ENCODE data around the gene ATP6V1G2.
A peak's percentile ranks its signal among the peaks of the same experiment; 100 is the strongest.

Gene ATP6V1G2

GRCh38 chr6:31575952-31576685, 29.7 kb upstream of the ATP6V1G2 start:
- DNase-seq, result peak in 1 of 2 donors; percentile 31

GRCh38 chr6:31575335-31575901, 29.0 kb upstream of the ATP6V1G2 start, which contains the start of gene TNF:
TNF (plus strand) TSS chr6:31575565; CDS start chr6:31575742, 177 bp downstream.
- peak; percentile 90 to 93 for DNase-seq

GRCh38 chr6:31574106-31575061, 28.0 kb upstream of the ATP6V1G2 start:
- DNase-seq, result peak in 1 of 2 donors; percentile 34

GRCh38 chr6:31573239-31574105, 27.1 kb upstream of the ATP6V1G2 start:
- no peak for DNase-seq

GRCh38 chr6:31572041-31572911, 25.9 kb upstream of the ATP6V1G2 start, which contains the start of gene LTA:
LTA (plus strand) TSS chr6:31572289; CDS start chr6:31572743, 454 bp downstream.
- DNase-seq, result peak; percentile 79 to 82

GRCh38 chr6:31569861-31570536, 23.6 kb upstream of the ATP6V1G2 start:
- no peak for DNase-seq

- peak; percentile 81 to 89 for DNase-seq
Observed at GRCh38 chr6:31568537-31568961, 22.1 kb upstream of the ATP6V1G2 start.

GRCh38 chr6:31567531-31568370, 21.3 kb upstream of the ATP6V1G2 start:
- peak; percentile 46 to 58 for DNase-seq

GRCh38 chr6:31560697-31561058, 14.3 kb upstream of the ATP6V1G2 start:
- no peak for DNase-seq

GRCh38 chr6:31559958-31560696, 13.7 kb upstream of the ATP6V1G2 start:
- DNase-seq, result peak; percentile 64 to 77

- DNase-seq, result no peak
Observed at GRCh38 chr6:31559606-31559957, 13.2 kb upstream of the ATP6V1G2 start.

GRCh38 chr6:31558631-31559500, 12.5 kb upstream of the ATP6V1G2 start:
- DNase-seq, result peak; percentile 73 to 81

GRCh38 chr6:31558318-31558625, 11.9 kb upstream of the ATP6V1G2 start:
- DNase-seq, result no peak

- DNase-seq, result no peak
Observed at GRCh38 chr6:31557443-31558317, 11.3 kb upstream of the ATP6V1G2 start.

GRCh38 chr6:31556307-31556706, 9.9 kb upstream of the ATP6V1G2 start:
- no peak for DNase-seq

- DNase-seq, result peak; percentile 80
Observed at GRCh38 chr6:31551371-31551770, 5.0 kb upstream of the ATP6V1G2 start.

- DNase-seq, result no peak
Observed at GRCh38 chr6:31548544-31548873, 2.1 kb upstream of the ATP6V1G2 start.
